HG02981 (cell line): Measurements from ENCODE around the gene ADIPOR2.
A peak's percentile ranks its signal among the peaks of the same experiment; 100 is the strongest.

ENCODE experiments used
- ATAC-seq: cut with Tn5 transposase; IDR thresholded peaks from one replicate; pipeline ENCODE4 v1.9.1; 2021; ENCODE audit warnings: mild to moderate bottlenecking, moderate library complexity; ENCODE audit not compliant: unreplicated experiment

The ADIPOR2 gene

DNA sequence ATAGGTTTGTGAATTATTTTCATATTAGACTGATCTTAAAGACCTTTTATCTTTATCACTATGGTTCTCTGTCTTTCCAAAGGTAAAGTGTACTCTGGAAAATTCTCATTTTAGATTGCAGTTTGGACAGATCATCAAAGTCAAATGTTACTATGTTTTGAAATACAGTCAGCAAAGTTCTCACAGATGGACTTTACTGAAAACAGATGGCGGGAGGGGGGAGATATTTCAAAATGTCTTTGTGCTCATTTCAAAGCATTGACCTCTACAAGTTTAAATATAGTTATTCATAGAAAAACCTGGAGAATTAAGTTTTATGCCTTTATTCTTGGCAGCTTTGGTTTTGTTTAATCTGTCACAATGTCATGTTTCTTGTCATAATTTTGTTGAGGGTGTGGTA, 77.7 kb downstream of the ADIPOR2 start:
- no peak for ATAC-seq

GRCh38 chr12:1769809-1770494, 79.1 kb downstream of the ADIPOR2 start:
- no peak for ATAC-seq

DNA sequence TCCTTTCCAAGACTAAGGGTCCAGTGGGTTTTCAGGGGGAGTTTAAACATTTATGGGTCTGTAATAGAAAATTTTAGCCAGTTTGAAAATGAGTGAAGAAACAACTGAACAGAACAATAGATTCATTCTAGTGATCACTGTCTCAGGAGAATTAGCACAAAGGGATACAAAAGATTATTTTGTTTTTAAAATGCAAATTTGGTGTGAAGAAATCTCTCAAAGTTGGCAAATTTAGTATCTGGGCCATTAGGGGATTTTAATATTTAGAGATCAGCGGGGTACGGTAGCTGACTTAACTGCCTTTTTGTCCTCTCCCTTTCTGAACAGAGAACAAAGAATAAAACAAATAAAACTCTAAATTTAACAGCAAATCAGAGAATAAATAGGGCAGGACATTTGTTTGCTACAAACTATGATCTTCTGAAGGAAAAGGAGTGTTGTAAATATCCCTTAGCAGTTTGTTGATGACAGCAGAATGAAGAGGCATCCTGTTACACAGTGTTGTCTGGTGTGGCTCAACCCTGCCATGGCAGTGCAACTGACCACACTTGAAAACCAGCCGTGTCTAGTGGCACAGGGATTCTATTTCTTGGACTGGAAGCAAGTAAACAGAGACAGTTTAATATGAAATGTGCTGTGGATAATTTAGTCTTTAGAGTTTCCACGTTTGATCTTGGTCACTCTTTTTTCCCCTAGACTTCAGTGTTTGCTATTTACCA, 83.2 kb downstream of the ADIPOR2 start:
- ATAC-seq: no peak

GRCh38 chr12:1776170-1776921, 85.5 kb downstream of the ADIPOR2 start:
- no peak for ATAC-seq

GRCh38 chr12:1777798-1778197, 86.9 kb downstream of the ADIPOR2 start:
- ATAC-seq: no peak

DNA sequence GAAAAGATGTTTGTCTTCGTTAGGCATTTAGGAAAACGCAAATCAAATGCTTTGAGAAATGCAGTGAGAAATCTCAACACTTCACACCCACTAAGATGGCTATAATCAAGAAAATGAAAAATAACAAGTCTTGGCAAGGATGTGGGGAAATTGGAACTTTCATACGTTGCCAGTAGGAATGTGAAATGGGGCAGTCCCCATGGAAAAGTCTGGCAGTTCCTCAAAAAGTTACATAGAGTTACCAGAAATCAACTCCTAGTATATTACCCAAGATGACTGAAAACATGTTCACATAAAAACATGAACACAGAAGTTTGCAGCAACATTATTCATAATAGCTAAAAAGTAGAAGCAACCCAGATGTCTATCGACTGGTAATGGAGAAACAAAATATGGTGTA, 88.0 kb downstream of the ADIPOR2 start:
- no peak for ATAC-seq

DNA sequence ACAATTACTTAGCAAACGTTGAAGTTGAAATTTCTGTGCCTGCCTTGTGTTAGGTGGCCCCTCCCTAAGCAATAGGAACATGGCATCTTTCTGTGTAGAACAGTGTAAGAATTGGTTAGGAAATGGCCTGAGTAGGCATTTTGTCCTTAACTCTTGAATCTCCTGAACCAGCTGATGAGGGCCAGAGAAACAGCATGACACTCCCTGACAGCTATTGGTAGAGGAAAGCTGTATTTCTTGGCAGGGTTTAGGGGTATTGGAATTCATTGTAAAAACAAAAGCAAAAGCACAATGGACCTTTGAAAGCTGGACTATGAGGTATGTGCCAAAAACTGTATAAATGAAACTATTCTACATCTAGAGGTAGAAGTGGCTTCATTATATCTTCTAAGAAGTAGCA, 88.9 kb downstream of the ADIPOR2 start:
- ATAC-seq: no peak

DNA sequence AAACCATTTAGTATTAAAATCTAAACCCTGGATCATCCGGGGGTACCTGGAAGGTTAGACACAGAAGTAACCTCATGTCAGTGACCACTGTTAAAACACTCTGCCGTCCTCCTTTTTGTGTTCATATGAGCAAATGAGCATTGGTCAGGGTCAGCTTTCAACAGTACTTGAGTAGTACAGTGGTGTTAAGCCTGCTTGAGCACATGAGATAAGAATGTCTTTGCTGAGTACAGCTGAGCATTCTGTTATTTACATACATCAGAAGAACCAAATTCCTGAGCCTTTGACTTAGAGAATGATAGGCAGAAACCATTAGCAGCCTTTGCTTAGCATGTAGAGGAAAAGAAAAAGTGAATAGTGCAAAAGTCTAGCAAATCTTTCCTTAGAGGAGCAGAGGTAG, 90.9 kb downstream of the ADIPOR2 start:
- no peak for ATAC-seq

DNA sequence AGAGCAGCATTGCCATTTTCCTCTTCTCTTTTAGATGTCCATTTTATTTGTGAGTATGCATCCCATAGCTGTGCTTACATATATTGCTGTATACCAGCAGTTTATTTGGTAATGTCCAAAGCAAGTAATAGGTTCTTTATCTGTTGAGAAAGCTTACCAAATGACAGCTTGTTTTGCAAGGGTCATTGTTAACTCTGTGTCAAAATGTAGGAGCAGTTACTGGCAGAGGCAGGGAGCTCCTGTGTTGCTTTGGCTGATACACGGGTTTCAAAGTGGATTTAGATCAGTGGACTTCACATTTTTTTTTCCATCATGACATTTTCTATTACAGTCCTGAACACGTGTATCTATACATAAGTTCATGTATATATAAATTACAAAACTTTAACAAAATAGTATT, 91.3 kb downstream of the ADIPOR2 start:
- ATAC-seq: no peak

DNA sequence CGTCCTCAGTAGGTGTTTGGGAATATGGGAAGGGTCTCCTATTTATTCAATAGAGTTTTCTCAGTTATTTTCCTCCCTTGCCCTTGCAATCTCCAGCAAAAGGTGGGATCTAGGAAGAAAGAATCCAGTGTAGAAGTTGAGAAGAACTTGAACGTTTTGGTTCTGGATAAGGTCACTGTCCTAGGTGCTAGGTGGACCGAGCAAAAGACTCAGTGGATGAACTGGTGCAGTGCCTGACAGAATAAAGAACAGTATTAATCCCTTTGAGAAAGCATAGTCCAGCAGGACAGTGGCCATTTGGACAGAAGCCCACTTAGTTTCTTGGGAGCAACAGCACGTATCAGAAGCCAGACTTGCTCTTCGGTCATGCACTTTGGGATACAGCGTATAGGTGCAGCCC, 96.8 kb downstream of the ADIPOR2 start:
- ATAC-seq: no peak

DNA sequence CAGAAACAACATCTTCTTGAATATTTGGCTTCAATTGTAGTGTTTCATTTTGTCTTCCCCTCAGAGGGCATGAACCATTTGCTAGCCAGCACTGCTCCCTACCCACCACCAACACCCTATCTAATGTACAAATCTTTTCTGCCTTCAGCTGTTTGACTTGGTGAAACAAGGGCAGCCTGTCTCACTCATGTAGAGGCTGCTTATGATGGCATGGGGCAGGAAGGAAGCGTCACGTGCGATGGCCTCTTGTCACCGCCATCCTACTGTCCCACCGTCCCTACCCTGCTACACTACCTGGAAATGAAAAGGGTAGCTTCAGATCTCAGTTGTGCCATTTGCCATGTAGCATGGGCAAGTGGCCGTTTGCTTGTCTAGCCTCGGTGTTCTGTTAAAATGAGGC, 99.6 kb downstream of the ADIPOR2 start:
- no peak for ATAC-seq

DNA sequence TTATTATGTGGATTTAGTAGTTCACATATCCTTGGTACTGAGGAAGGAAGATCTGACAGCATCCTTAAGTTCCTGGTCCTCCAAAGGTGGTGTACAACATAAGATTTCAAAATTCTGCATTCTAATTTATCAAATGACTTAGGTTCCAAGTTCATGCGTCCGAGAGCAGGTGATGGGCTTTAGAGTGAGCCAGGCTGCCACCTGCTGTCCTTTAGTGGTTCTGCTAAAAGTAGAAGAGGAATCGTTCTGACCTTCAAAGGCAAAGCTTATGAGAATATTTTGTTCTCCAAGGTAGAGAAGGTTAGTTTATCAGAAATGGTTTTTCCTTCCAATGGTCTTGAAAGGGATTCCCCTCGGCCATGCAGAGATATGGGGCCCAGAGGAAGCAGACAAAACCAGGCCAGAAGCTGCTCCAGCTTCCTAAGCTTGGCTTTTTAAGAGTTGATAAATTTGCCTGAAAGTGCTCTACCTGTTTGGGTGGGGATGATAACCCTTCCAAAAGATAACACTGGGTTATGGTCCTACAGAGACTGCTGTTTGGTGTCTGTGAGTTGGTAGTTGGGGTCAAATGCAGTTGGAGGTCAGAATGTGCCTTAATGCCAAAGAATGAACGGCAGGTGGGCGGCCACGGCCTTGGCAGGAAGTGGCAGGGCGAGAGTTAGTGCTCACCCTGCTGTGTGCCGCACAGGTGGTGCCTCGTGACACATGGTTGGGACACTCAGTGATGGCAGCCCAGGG, 100.4 kb downstream of the ADIPOR2 start:
- ATAC-seq: no peak

DNA sequence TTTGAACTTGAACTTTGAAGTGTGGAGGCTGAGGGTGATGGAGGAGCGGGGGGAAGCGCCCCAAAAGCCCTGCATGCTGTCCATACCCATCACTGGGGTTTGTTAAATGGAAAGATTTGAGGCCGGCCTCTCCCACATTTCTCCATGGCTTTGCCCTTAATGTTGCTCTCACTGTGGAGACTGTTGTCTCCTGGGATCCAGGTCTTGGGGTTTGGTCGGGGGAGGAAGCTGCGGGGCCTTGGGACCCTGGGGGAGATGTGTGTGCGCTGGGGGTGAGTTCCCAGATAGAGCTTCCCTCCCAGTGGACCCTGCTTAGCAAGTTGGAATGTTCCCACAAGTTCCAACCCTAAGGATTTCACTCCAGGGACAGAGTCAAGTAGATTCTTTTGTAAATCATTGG, 101.5 kb downstream of the ADIPOR2 start:
- no peak for ATAC-seq

DNA sequence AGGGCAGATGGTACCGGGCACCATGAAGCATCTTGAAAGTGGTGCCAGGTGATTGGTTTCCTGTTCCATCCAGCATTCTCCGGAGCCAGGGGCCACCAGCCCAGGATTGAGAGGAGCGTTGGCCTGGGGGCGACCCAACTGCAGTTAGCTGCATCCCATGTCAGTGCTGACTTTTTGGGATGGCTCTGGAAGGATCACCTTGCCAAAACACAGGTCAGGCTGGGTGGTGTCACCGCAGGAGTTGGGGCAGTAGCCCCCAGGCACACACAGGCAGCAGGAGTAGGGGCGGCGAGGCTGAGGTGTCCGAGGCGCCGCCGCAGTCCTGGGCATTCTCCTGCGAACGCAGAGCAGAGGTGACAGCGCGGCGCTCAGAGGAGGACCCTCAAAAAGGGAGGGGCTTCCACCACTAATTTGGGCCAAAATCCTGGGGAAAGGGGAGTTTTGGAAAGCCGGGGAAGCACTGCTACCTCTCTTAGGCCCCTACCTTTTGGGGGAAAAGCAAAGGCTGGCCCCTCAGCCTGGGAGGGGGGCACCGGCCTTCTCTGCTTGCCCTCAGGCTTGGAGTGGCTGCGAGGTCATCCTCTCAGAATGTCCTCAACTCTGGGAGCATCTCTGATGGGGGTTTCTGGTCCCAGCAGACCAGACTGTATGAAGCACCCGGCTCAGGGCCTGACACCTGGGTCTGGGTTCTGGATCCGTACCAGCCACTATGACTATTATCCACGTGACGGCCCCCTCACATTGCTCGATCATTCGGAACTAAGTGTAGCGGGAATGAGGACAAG, 102.7 kb downstream of the ADIPOR2 start:
- ATAC-seq: no peak

DNA sequence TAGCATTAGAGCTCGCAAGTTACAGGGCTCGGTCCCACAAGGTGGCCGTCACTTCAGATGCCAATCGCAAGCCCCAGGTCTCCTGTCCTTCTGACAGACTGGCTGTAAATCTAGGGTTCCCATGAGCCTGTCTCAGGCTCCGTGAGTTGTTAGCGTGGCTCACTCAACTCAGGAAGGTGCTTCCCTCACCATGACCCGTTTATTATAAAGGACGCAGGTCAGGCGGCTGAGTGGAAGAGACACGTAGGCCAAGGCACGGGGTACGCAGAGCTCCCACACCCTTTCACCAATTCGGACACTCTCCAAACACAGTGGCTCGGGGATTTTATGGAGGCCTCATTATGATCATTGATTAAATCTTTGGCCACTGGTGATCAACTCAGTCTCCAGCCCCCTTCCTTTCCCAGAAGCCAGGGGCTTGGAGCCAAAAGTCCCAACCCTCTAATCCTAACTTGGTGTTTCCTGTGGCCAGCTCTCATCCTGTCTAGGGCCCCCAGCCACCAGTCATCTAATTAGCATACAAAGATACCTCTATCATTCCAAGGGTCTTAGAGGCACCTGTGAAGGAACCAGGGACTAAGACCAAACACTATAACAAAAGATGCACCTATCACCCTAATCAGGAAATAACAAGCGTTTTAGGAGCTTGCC, 103.7 kb downstream of the ADIPOR2 start:
- no peak for ATAC-seq

DNA sequence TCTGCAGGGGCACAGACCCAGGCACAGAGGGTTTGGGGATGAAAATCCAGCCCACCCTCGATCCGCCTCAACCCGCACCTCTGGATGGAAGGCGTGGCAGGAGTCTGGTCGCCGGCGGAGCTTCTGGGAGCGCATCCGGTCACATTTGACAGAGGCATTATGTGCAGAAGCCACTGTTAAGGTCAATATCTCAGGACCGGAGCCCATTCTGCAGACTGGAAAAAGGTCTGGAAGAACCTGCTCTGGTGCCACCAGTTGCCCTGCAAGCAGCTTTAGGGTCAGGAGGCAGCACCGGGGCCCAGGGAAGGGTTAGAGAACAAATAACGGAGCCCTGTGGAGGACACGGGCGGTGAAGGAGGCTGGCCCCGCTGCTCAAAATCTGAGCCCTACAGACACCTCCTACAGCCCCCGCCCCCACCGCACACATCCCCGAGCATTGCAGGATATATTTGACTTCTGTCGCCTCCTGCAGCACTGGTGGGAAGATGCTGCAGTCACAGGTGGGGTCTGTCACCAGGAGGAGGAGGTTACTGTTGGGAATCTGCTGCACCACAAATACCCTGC, 104.4 kb downstream of the ADIPOR2 start:
- no peak for ATAC-seq

- peak; percentile 88 for ATAC-seq
These were observed 105.1 kb downstream of the ADIPOR2 start for GRCh38 chr12:1795785-1796514.

DNA sequence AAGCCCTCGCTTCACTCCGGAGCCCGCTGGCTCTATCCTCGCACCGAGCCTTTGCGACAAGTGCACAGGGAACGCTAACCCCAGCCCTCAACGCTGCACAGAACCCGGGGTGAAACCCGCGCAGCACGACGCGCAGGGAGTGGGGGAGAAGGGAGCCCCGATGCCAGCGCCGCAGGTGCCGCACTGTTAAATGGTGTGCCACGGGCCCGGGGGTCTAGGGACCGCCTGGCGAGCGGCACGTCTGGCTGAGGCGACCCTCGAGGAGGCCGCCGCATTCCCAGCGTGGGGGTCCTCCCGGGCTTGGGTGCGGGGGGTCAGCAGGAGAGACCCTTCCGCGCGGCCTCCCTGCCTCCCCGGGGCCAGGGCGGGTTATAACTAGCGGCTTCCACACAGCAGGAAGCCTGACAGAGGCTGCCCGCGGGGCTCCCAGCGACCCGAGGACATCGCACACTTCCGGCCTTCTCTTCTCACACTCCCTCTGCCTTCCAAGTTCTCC, 105.7 kb downstream of the ADIPOR2 start:
- ATAC-seq: peak; percentile 17
